HCT116 (cell line): Measurements from ENCODE around the gene ZNF655. TPM values are rescaled to one million over a fixed set of nuclear protein-coding genes. Genes with fewer than 3 reads are reported as not detected.

ENCODE experiments used
- ATAC-seq: fragments of 200-7000 bp; cut with Tn5 transposase; 2 replicates; pipeline ENCODE4 v1.9.1; 2020; ENCODE audit warnings: mild to moderate bottlenecking, moderate library complexity
- BruUV-seq: library from RNA; stranded (reverse); fragments of 400-500 nt; replicated peaks from 2 replicates; lab custom pipeline; 2021; lab: Mats Ljungman, UMichigan
- CTCF ChIA-PET: fragments of 300-600 bp; sonication (Branson Sonifier 250); formaldehyde crosslinking; loops from one replicate; lab custom pipeline; 2021; ENCODE audit warnings: antibody characterized with exemption; lab: Charles Lee
- POLR2A ChIA-PET: fragments of 300-600, 350-600 bp; sonication (Branson Sonifier 250); formaldehyde crosslinking; loops from one replicate; lab custom pipeline; 2021; ENCODE audit warnings: antibody characterized with exemption; lab: Charles Lee
- RAD21 ChIA-PET, 2 experiments: fragments of 300-600 bp; sonication (Branson Sonifier 250); formaldehyde crosslinking; loops; one replicate each; lab custom pipeline; 2023; ENCODE audit warnings: low total read pairs in 2 of 2; ENCODE audit not compliant: uncharacterized antibody in 2 of 2, unreplicated experiment in 2 of 2, low non-redundant PET in 1 of 2; lab: Charles Lee
- DNase-seq: peaks from one replicate; pipeline ENCODE4 v3.0.0-alpha.2; 2010; ENCODE audit warnings: low read depth, low spot score
- H2AFZ ChIP-seq: fragments of 200-600 bp; shearing (Covaris generic), sonication (generic); 2 replicates; pipeline ENCODE4 v1.6.1; 2017; ENCODE audit warnings: low read depth, mixed run types, mixed read lengths, antibody characterized with exemption, low read length; ENCODE audit not compliant: poor library complexity, severe bottlenecking
- H3K27ac ChIP-seq: 2 replicates; pipeline ENCODE4 v1.5.1; 2012; ENCODE audit warnings: low read depth, low read length
- H3K27me3 ChIP-seq: fragments of 200-600 bp; sonication (generic); 2 replicates; pipeline ENCODE4 v1.6.1; 2016; ENCODE audit warnings: mixed run types, low read length, mixed read lengths; ENCODE audit not compliant: insufficient read depth
- H3K36me3 ChIP-seq, 2 experiments: fragments of 200-500 bp in 1 of 2; fragments of 200-600 bp in 1 of 2; sonication (Bioruptor generic) in 1 of 2; sonication (generic) in 1 of 2; 2 replicates each; pipeline versions ENCODE4 v1.5.1 to v1.6.1; 2014 to 2016; ENCODE audit warnings: low read length in 2 of 2, inconsistent platforms in 1 of 2, mixed read lengths in 1 of 2, mixed run types in 1 of 2; ENCODE audit not compliant: insufficient read depth in 2 of 2, control insufficient read depth in 1 of 2
- H3K4me1 ChIP-seq, 2 experiments: fragments of 200-600 bp in 1 of 2; sonication (generic) in 1 of 2; 2 replicates each; pipeline versions ENCODE4 v1.5.1 to v1.6.1; 2012 to 2017; ENCODE audit warnings: low read length in 2 of 2, inconsistent platforms in 1 of 2, mild to moderate bottlenecking in 1 of 2, mixed read lengths in 1 of 2, mixed run types in 1 of 2, moderate library complexity in 1 of 2; ENCODE audit not compliant: insufficient read depth in 2 of 2, control insufficient read depth in 1 of 2
- H3K4me2 ChIP-seq: fragments of 200-600 bp; sonication (generic); 2 replicates; pipeline ENCODE4 v1.6.1; 2017; ENCODE audit warnings: mixed run types, low read length, mixed read lengths
- H3K4me3 ChIP-seq, 2 experiments: fragments of 200-600 bp in 1 of 2; sonication (generic) in 1 of 2; replicated peaks in 1 of 2; 2 replicates each; pipeline ENCODE4 v1.5.1; 2011 to 2016; ENCODE audit warnings: low read length in 2 of 2, control low read depth in 1 of 2, low read depth in 1 of 2, mild to moderate bottlenecking in 1 of 2, mixed read lengths in 1 of 2, mixed run types in 1 of 2
- H3K79me2 ChIP-seq: fragments of 200-600 bp; sonication (generic); 2 replicates; pipeline ENCODE4 v1.6.1; 2017; ENCODE audit warnings: mild to moderate bottlenecking, mixed run types, low read length, moderate library complexity, mixed read lengths; ENCODE audit not compliant: insufficient read depth
- H3K9ac ChIP-seq: fragments of 200-600 bp; sonication (generic); 2 replicates; pipeline ENCODE4 v1.6.1; 2016; ENCODE audit warnings: low read length, mixed read lengths
- H3K9me2 ChIP-seq: fragments of 200-600 bp; sonication (generic), shearing (Covaris generic); 2 replicates; pipeline ENCODE4 v1.6.1; 2017; ENCODE audit warnings: mixed run types, mild to moderate bottlenecking, moderate library complexity; ENCODE audit not compliant: insufficient read depth
- H3K9me3 ChIP-seq, 2 experiments: fragments of 200-500 bp in 1 of 2; fragments of 200-600 bp in 1 of 2; sonication (Bioruptor generic) in 1 of 2; sonication (generic) in 1 of 2; 2 replicates each; pipeline ENCODE4 v1.6.1; 2014 to 2017; ENCODE audit warnings: low read length in 2 of 2, mixed read lengths in 2 of 2, inconsistent platforms in 1 of 2, low read depth in 1 of 2, mild to moderate bottlenecking in 1 of 2, mixed run types in 1 of 2, moderate library complexity in 1 of 2; ENCODE audit not compliant: control insufficient read depth in 1 of 2, insufficient read depth in 1 of 2
- H4K20me1 ChIP-seq: fragments of 200-600 bp; sonication (generic), shearing (Covaris generic); 2 replicates; pipeline ENCODE4 v1.6.1; 2017; ENCODE audit warnings: mixed run types, mild to moderate bottlenecking, moderate library complexity; ENCODE audit not compliant: insufficient read depth
- CBX3 ChIP-seq: IDR thresholded peaks from 2 replicates; pipeline ENCODE4 v1.6.1; 2012; ENCODE audit warnings: low read depth
- CEBPB ChIP-seq: IDR thresholded peaks from 2 replicates; pipeline ENCODE4 v1.6.1; 2012; ENCODE audit warnings: low read depth
- EGR1 ChIP-seq: IDR thresholded peaks from 2 replicates; pipeline ENCODE4 v1.6.1; 2012; ENCODE audit warnings: low read depth
- EZH2 ChIP-seq: fragments of 200-600 bp; sonication (generic); IDR thresholded peaks from 2 replicates; pipeline ENCODE4 v1.6.1; 2017; ENCODE audit warnings: antibody characterized with exemption, mixed run types
- EZH2phosphoT487 ChIP-seq: fragments of 200-600 bp; IDR thresholded peaks from 2 replicates; pipeline ENCODE4 v1.6.1; 2018; ENCODE audit warnings: antibody characterized with exemption, borderline replicate concordance
- FOSL1 ChIP-seq: IDR thresholded peaks from 2 replicates; pipeline ENCODE4 v1.6.1; 2012; ENCODE audit warnings: low read depth
- JUND ChIP-seq: IDR thresholded peaks from 2 replicates; pipeline ENCODE4 v1.6.1; 2012
- MAX ChIP-seq: IDR thresholded peaks from 2 replicates; pipeline ENCODE4 v1.6.1; 2012
- POLR2A ChIP-seq: IDR thresholded peaks from 2 replicates; pipeline ENCODE4 v1.7.0; 2011; ENCODE audit warnings: borderline replicate concordance; ENCODE audit not compliant: insufficient read depth, insufficient read length; ENCODE audit errors: extremely low read depth
- POLR2AphosphoS5 ChIP-seq: IDR thresholded peaks from 2 replicates; pipeline ENCODE4 v1.6.1; 2011; ENCODE audit warnings: mild to moderate bottlenecking, low read depth, low read length, moderate library complexity
- RAD21 ChIP-seq: IDR thresholded peaks from 2 replicates; pipeline ENCODE4 v1.6.1; 2012; ENCODE audit warnings: low read depth, mild to moderate bottlenecking
- REST ChIP-seq: IDR thresholded peaks from 2 replicates; pipeline ENCODE4 v1.6.1; 2012; ENCODE audit warnings: low read depth
- SIN3A ChIP-seq: IDR thresholded peaks from 2 replicates; pipeline ENCODE4 v1.6.1; 2012; ENCODE audit warnings: low read depth
- SP1 ChIP-seq: IDR thresholded peaks from 2 replicates; pipeline ENCODE4 v1.6.1; 2012; ENCODE audit warnings: low read depth
- SRF ChIP-seq: IDR thresholded peaks from 2 replicates; pipeline ENCODE4 v1.6.1; 2012; ENCODE audit warnings: low read depth
- ZFX ChIP-seq: fragments of 450-650 bp; IDR thresholded peaks from 2 replicates; pipeline ENCODE4 v1.6.1; 2017
- ZNF274 ChIP-seq: fragments of 200-500 bp; sonication (Bioruptor generic); IDR thresholded peaks from 2 replicates; pipeline ENCODE4 v1.6.1; 2014; ENCODE audit warnings: mild to moderate bottlenecking, low read depth, low read length, inconsistent platforms
- intact Hi-C: fragments of 100-400 bp; cut with micrococcal nuclease; formaldehyde crosslinking; loops from 2 replicates; pipeline ENCODE4 v1.10.0; 2022
- total RNA-seq: library from RNA; stranded (reverse); gene quantifications from one replicate; pipeline ENCODE4 v1.2.1, GENCODE V29; 2021; ENCODE audit not compliant: unreplicated experiment
- TF ChIP-seq, protein P1 (sequence below): IDR thresholded peaks from 2 replicates; pipeline ENCODE4 v1.6.1; 2011; ENCODE audit warnings: mild to moderate bottlenecking, low read length, moderate library complexity; ENCODE audit not compliant: insufficient replicate concordance; ENCODE audit errors: extremely low read depth

The ZNF655 gene
- total RNA-seq, 1 experiment from 2014 or later: 45.0 TPM

GRCh38 chr7:99531354-99531765, 27.1 kb upstream of the ZNF655 start:
- ChIA-PET POLR2A (no interaction called here), CTCF (no interaction called here), RAD21 (no interaction called here)
- no peak for ATAC-seq
- no peak overlapping the region for H2AFZ ChIP-seq
- H3K27me3 ChIP-seq: no peaks in the 10 kb centered on the region
- no peak overlapping the region for H3K4me3 ChIP-seq
- no TSS peak for BruUV-seq
- no peak overlapping the region for H3K27ac ChIP-seq
- DNase-seq: no peak
- TF ChIP-seq REST (no peak), CBX3 (peak; percentile 92), ZFX (no peak)
- no peak overlapping the region for H3K9ac ChIP-seq
- no peaks in the 10 kb centered on the region for H4K20me1 ChIP-seq
- H3K9me3 ChIP-seq: peaks cover 19 to 29% of the 10 kb centered on the region in 2 experiments; a peak in 3 of 4 replicates
- intact Hi-C loops: no loop called here
- H3K4me2 ChIP-seq: no peak overlapping the region
- H3K9me2 ChIP-seq: no peaks in the 10 kb centered on the region
- H3K4me1 ChIP-seq: no peaks in the 10 kb centered on the region
- peaks cover 13 to 40% of the 10 kb centered on the region in 2 experiments for H3K36me3 ChIP-seq
- H3K79me2 ChIP-seq: no peaks in the 10 kb centered on the region; the same call in 1 of the 2 replicates

DNA sequence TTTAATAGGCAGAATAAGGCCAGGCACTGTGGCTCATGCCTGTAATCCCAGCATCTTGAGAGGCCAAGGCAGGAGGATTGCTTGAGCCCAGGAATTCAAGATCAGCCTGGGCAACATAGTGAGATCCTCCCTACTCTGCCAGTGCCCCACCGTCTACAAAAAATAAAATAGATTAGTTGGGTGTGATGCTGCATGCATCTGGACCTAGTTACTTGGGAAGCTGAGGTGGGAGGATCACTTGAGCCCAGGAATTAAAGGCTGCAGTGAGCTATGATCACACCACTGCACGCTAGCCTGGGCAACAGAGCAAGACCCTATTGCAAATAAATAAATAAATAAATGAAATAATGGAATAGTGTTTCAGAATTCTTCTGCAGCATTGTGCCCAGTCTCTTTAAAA, 22.8 kb upstream of the ZNF655 start:
- no TSS peak for BruUV-seq
- ATAC-seq (no peak), DNase-seq (no peak)
- Histone ChIP-seq H3K9ac (no peak overlapping the region), H3K79me2 (no peaks in the 10 kb centered on the region), H3K27ac (no peak overlapping the region), H3K4me3 (no peak overlapping the region), H3K4me2 (no peak overlapping the region), H3K36me3 (peaks cover 5 to 22% of the 10 kb centered on the region in 2 experiments), H3K27me3 (no peaks in the 10 kb centered on the region), H2AFZ (no peak overlapping the region), H3K9me2 (no peaks in the 10 kb centered on the region), H4K20me1 (no peaks in the 10 kb centered on the region), H3K4me1 (no peaks in the 10 kb centered on the region), H3K9me3 (peaks cover 20 to 25% of the 10 kb centered on the region in 2 experiments; a peak in 3 of 4 replicates)
- intact Hi-C loops: no loop called here
- ChIA-PET POLR2A (no interaction called here), CTCF (no interaction called here), RAD21 (no interaction called here)
- no peak for TF ChIP-seq POLR2AphosphoS5
- TF ChIP-seq POLR2A: no peak
- no peak for TF ChIP-seq SP1
- TF ChIP-seq JUND: no peak
- TF ChIP-seq FOSL1: no peak
- TF ChIP-seq ZNF274: no peak
- no peak for TF ChIP-seq EGR1
- TF ChIP-seq EZH2: no peak
- no peak for TF ChIP-seq CBX3
- no peak for TF ChIP-seq CEBPB
- no peak for TF ChIP-seq SIN3A
- TF ChIP-seq, protein P1, sequence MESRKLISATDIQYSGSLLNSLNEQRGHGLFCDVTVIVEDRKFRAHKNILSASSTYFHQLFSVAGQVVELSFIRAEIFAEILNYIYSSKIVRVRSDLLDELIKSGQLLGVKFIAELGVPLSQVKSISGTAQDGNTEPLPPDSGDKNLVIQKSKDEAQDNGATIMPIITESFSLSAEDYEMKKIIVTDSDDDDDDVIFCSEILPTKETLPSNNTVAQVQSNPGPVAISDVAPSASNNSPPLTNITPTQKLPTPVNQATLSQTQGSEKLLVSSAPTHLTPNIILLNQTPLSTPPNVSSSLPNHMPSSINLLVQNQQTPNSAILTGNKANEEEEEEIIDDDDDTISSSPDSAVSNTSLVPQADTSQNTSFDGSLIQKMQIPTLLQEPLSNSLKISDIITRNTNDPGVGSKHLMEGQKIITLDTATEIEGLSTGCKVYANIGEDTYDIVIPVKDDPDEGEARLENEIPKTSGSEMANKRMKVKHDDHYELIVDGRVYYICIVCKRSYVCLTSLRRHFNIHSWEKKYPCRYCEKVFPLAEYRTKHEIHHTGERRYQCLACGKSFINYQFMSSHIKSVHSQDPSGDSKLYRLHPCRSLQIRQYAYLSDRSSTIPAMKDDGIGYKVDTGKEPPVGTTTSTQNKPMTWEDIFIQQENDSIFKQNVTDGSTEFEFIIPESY: no peak
- TF ChIP-seq MAX: no peak
- TF ChIP-seq SRF: no peak
- TF ChIP-seq ZFX: no peak
- no peak for TF ChIP-seq EZH2phosphoT487
- no peak for TF ChIP-seq RAD21
